RPMI7951 (cell line): ENCODE results near the gene DHX35. TPM values are rescaled to one million over a fixed set of nuclear protein-coding genes. Genes with fewer than 3 reads are reported as not detected.
"Not testable (repeated sequence)": the region's sequence is repeated elsewhere in the genome, so short reads cannot be mapped to it uniquely, and the experiment has no call there.

ENCODE experiments used
- DNase-seq: peaks from one replicate; pipeline ENCODE4 v3.0.0-alpha.2; 2012; ENCODE audit warnings: low read depth
- total RNA-seq: library from RNA; depleted of rRNA; stranded (reverse); fragments of >200 nt; shearing (Covaris generic); gene quantifications from 2 replicates; pipeline ENCODE4 v1.2.3, GENCODE V29; 2014

Gene DHX35
- total RNA-seq, 1 experiment from 2014 or later: 14.5 TPM

GRCh38 chr20:38979842-38980241, 17.7 kb downstream of the DHX35 start:
- DNase-seq: no peak

- DNase-seq: peak; percentile 35
Observed at GRCh38 chr20:38982291-38982690, 20.1 kb downstream of the DHX35 start.

- DNase-seq: peak; percentile 28
Observed at GRCh38 chr20:38985060-38985459, 22.9 kb downstream of the DHX35 start.

- peak; percentile 96 for DNase-seq
Observed at GRCh38 chr20:38985603-38986170, 23.5 kb downstream of the DHX35 start.

- DNase-seq: no peak
Observed at GRCh38 chr20:38986663-38987062, 24.5 kb downstream of the DHX35 start.

- no peak for DNase-seq
Observed at GRCh38 chr20:38987777-38988176, 25.6 kb downstream of the DHX35 start.

GRCh38 chr20:38990728-38991127, 28.6 kb downstream of the DHX35 start:
- DNase-seq: no peak

- DNase-seq: no peak
Observed at GRCh38 chr20:38991814-38992704, 29.9 kb downstream of the DHX35 start.

- DNase-seq: no peak
Observed at GRCh38 chr20:38995536-38996044, 33.4 kb downstream of the DHX35 start.

- not testable (repeated sequence) for DNase-seq
Observed at GRCh38 chr20:38996866-38997265, 34.7 kb downstream of the DHX35 start.

GRCh38 chr20:38997622-38998021, 35.5 kb downstream of the DHX35 start:
- no peak for DNase-seq

- DNase-seq: no peak
Observed at GRCh38 chr20:38999217-38999616, 37.1 kb downstream of the DHX35 start.

- no peak for DNase-seq
Observed at GRCh38 chr20:38999965-39000910, 38.1 kb downstream of the DHX35 start.

- no peak for DNase-seq
Observed at GRCh38 chr20:39004508-39004907, 42.4 kb downstream of the DHX35 start.

GRCh38 chr20:39009348-39009747, 47.2 kb downstream of the DHX35 start:
- DNase-seq: no peak

- no peak for DNase-seq
Observed at GRCh38 chr20:39010496-39010895, 48.4 kb downstream of the DHX35 start.

GRCh38 chr20:39013662-39014109, 51.5 kb downstream of the DHX35 start:
- no peak for DNase-seq

- DNase-seq: peak; percentile 5
Observed at GRCh38 chr20:39016041-39016440, 53.9 kb downstream of the DHX35 start.

- DNase-seq: peak; percentile 10
Observed at GRCh38 chr20:39016506-39016905, 54.4 kb downstream of the DHX35 start.

GRCh38 chr20:39019027-39019426, 56.9 kb downstream of the DHX35 start:
- DNase-seq: no peak

- peak; percentile 7 for DNase-seq
Observed at GRCh38 chr20:39019805-39020325, 57.7 kb downstream of the DHX35 start.

GRCh38 chr20:39021748-39022147, 59.6 kb downstream of the DHX35 start:
- DNase-seq: no peak
